GM12878 (cell line): ENCODE measurements around the gene FSIP1. TPM values are rescaled to one million over a fixed set of nuclear protein-coding genes. Genes with fewer than 3 reads are reported as not detected.

ENCODE experiments used
- ATAC-seq: fragments of 200-7000 bp; cut with Tn5 transposase; 3 replicates; pipeline ENCODE4 v1.9.1; 2020; ENCODE audit warnings: mild to moderate bottlenecking, moderate library complexity
- BruUV-seq: library from RNA; stranded (reverse); fragments of 400-500 nt; replicated peaks from 2 replicates; lab custom pipeline; 2021; lab: Mats Ljungman, UMichigan
- CTCF ChIA-PET: fragments of 300-600 bp; sonication (Branson Sonifier 250); formaldehyde crosslinking; extraction: SDS; loops from one replicate; lab custom pipeline; 2021; ENCODE audit warnings: inconsistent platforms; lab: Yijun Ruan, JAX
- POLR2A ChIA-PET: fragments of 350-600 bp; formaldehyde crosslinking; extraction: SDS; loops from one replicate; lab custom pipeline; 2021; ENCODE audit warnings: inconsistent platforms; lab: Charles Lee
- RAD21 ChIA-PET: fragments of 300-600 bp; sonication (Branson Sonifier 250); formaldehyde crosslinking; loops from one replicate; lab custom pipeline; 2023; ENCODE audit warnings: antibody characterized with exemption; ENCODE audit not compliant: unreplicated experiment; lab: Charles Lee
- SMC1A ChIA-PET: fragments of 300-600 bp; sonication (Branson Sonifier 250); formaldehyde crosslinking; loops from one replicate; lab custom pipeline; 2023; ENCODE audit not compliant: unreplicated experiment, uncharacterized antibody; lab: Charles Lee
- DNase-seq: peaks from one replicate; pipeline ENCODE4 v3.0.0-alpha.2; 2011; ENCODE audit warnings: low read depth, low spot score
- FAIRE-seq: peaks from 3 replicates; lab custom pipeline; 2011; peaks lifted over from hg19 to GRCh38; lab: Jason Lieb, UNC
- H2AFZ ChIP-seq: 2 replicates; pipeline ENCODE4 v1.6.0; 2011; ENCODE audit warnings: low read depth, low read length, control low read depth; ENCODE audit not compliant: control insufficient read depth
- H3K27ac ChIP-seq: 2 replicates; pipeline ENCODE4 v1.5.1; 2011; ENCODE audit warnings: control low read depth; ENCODE audit not compliant: control insufficient read depth, insufficient read depth
- H3K27me3 ChIP-seq, 2 experiments: replicated peaks in 1 of 2; 2 replicates each; pipeline versions ENCODE4 v1.6.0 to v1.6.1; 2011; ENCODE audit warnings: low read length in 1 of 2; ENCODE audit not compliant: control insufficient read depth in 2 of 2, insufficient read depth in 2 of 2
- H3K36me3 ChIP-seq, 2 experiments: 2 replicates each; pipeline ENCODE4 v1.5.1; 2011; ENCODE audit warnings: low read length in 1 of 2; ENCODE audit not compliant: control insufficient read depth in 2 of 2, insufficient read depth in 2 of 2
- H3K4me1 ChIP-seq: 2 replicates; pipeline ENCODE4 v1.6.1; 2011; ENCODE audit warnings: mild to moderate bottlenecking, low read length, moderate library complexity, mixed read lengths; ENCODE audit not compliant: control insufficient read depth, insufficient read depth
- H3K4me2 ChIP-seq: 2 replicates; pipeline ENCODE4 v1.6.0; 2011; ENCODE audit warnings: control low read depth; ENCODE audit not compliant: control insufficient read depth, insufficient read depth
- H3K4me3 ChIP-seq: fragments of 200-600 bp; sonication (generic); 2 replicates; pipeline ENCODE4 v1.5.1; 2016
- H3K79me2 ChIP-seq: 2 replicates; pipeline ENCODE4 v1.6.0; 2011; ENCODE audit warnings: low read length; ENCODE audit not compliant: control insufficient read depth, insufficient read depth
- H3K9ac ChIP-seq: 2 replicates; pipeline ENCODE4 v1.8.0; 2011; ENCODE audit warnings: low read length, control low read depth, mixed read lengths; ENCODE audit not compliant: control insufficient read depth, insufficient read depth
- H3K9me3 ChIP-seq: replicated peaks from 3 replicates; pipeline ENCODE4 v1.5.1; 2011; ENCODE audit warnings: mild to moderate bottlenecking, low read length; ENCODE audit not compliant: control insufficient read depth, insufficient read depth
- H4K20me1 ChIP-seq: 2 replicates; pipeline ENCODE4 v1.6.0; 2011; ENCODE audit not compliant: control insufficient read depth, insufficient read depth
- CBX5 ChIP-seq: sonication (generic); IDR thresholded peaks from 2 replicates; pipeline ENCODE4 v1.6.1; 2016; ENCODE audit warnings: low read depth, moderate library complexity, mild to moderate bottlenecking, inconsistent platforms
- CEBPZ ChIP-seq: fragments of 150-350 bp; IDR thresholded peaks from 2 replicates; pipeline ENCODE4 v1.6.1; 2016; ENCODE audit warnings: low read depth, low read length
- IKZF1 ChIP-seq: fragments of 450-650 bp; conservative IDR thresholded peaks from 2 replicates; pipeline ENCODE4 v1.6.1; 2017; ENCODE audit warnings: antibody characterized with exemption, mild to moderate bottlenecking
- IRF4 ChIP-seq: IDR thresholded peaks from 2 replicates; pipeline ENCODE4 v1.6.1; 2011; ENCODE audit warnings: low read depth, low read length
- MAX ChIP-seq: IDR thresholded peaks from 2 replicates; pipeline ENCODE4 v1.6.1; 2012; ENCODE audit warnings: low read depth, low read length, improper control_type of control experiment
- MXI1 ChIP-seq: fragments of 150-350 bp; IDR thresholded peaks from 2 replicates; pipeline ENCODE4 v1.6.1; 2011; ENCODE audit warnings: low read depth, mild to moderate bottlenecking, inconsistent platforms, low read length, improper control_type of control experiment
- NFYB ChIP-seq: IDR thresholded peaks from 2 replicates; pipeline ENCODE4 v1.6.1; 2011; ENCODE audit warnings: low read depth, mild to moderate bottlenecking, low read length, improper control_type of control experiment, moderate library complexity; ENCODE audit not compliant: insufficient read depth
- NR2C1 ChIP-seq: fragments of 450-650 bp; IDR thresholded peaks from 2 replicates; pipeline ENCODE4 v1.6.1; 2017; ENCODE audit warnings: antibody characterized with exemption, mild to moderate bottlenecking, moderate library complexity
- SKIL ChIP-seq: fragments of 450-650 bp; IDR thresholded peaks from 2 replicates; pipeline ENCODE4 v1.6.1; 2017; ENCODE audit warnings: mild to moderate bottlenecking, low read depth, inconsistent platforms; ENCODE audit not compliant: poor library complexity, severe bottlenecking
- SREBF2 ChIP-seq: IDR thresholded peaks from 2 replicates; pipeline ENCODE4 v1.6.1; 2012; ENCODE audit warnings: mild to moderate bottlenecking, low read length
- SUZ12 ChIP-seq: fragments of 200-600 bp; sonication (generic); IDR thresholded peaks from one replicate; pipeline ENCODE4 v1.6.1; 2018; ENCODE audit warnings: antibody characterized with exemption, mild to moderate bottlenecking; ENCODE audit not compliant: unreplicated experiment
- TARDBP ChIP-seq: IDR thresholded peaks from 2 replicates; pipeline ENCODE4 v1.6.1; 2016; ENCODE audit warnings: borderline replicate concordance
- TBL1XR1 ChIP-seq: IDR thresholded peaks from 2 replicates; pipeline ENCODE4 v1.6.1; 2012; ENCODE audit warnings: low read depth, low read length, improper control_type of control experiment
- ZBTB4 ChIP-seq: fragments of 450-650 bp; formaldehyde crosslinking; IDR thresholded peaks from 2 replicates; pipeline ENCODE4 v1.4.0; 2022; ENCODE audit warnings: mild to moderate bottlenecking, moderate library complexity
- ZSCAN29 ChIP-seq: fragments of 450-650 bp; IDR thresholded peaks from 2 replicates; pipeline ENCODE4 v1.6.1; 2017; ENCODE audit warnings: mild to moderate bottlenecking, moderate library complexity
- WGBS: methylation state at CpG from one replicate; pipeline ENCODE4 v1.1.6; 2016; ENCODE audit warnings: low lambda C conversion rate; ENCODE audit not compliant: insufficient replicate concordance, insufficient coverage; ENCODE audit errors: missing lambda C conversion rate; 5-methylcytosine and 5-hydroxymethylcytosine counted together
- in situ Hi-C: fragments of 300-500 bp; cut with MboI; formaldehyde crosslinking; loops from 9 replicates; pipeline ENCODE4 v1.14.3; 2018; ENCODE audit warnings: mixed read lengths
- intact Hi-C: fragments of 100-400 bp; cut with micrococcal nuclease; formaldehyde crosslinking; loops from one replicate; pipeline ENCODE4 v1.14.2; 2022; ENCODE audit not compliant: unreplicated experiment
- polyA plus RNA-seq, 11 experiments: library from polyadenylated mRNA; depleted of rRNA in 4 of 11; unstranded in 6 of 11; stranded (reverse) in 5 of 11; fragments of >200 nt; fragmentation: Nextera tagmentation in 4 of 11; fragmentation: Illumina TruSeq in 1 of 11; extraction: Ambion mirVana in 4 of 11; extraction: Trizol in 1 of 11; gene quantifications; 1 replicate in 1 of 11; 2 replicates in 10 of 11; pipeline versions ENCODE4 v1.2.1 to v1.2.3, GENCODE V29; 2011 to 2016; ENCODE audit warnings: inconsistent platforms in 2 of 11, missing spikeins in 2 of 11, low read depth in 1 of 11
- total RNA-seq, 4 experiments: library from RNA; depleted of rRNA in 3 of 4; stranded (reverse); fragments of >200 nt in 3 of 4; fragmentation: Illumina TruSeq in 1 of 4; extraction: Trizol in 1 of 4; gene quantifications; 2 replicates each; pipeline versions ENCODE4 v1.2.1 to v1.2.3, GENCODE V29; 2013 to 2021

The FSIP1 gene
- total and polyA plus RNA-seq, 10 of the 15 experiments (the other 5 are each of a cell fraction or from before 2014, with no cell fraction given), result 0.15 to 0.67 (median 0.35) TPM

GRCh38 chr15:39795486-39795885 is 12.8 kb upstream of the FSIP1 start (continued):
- TF ChIP-seq CEBPZ, result no peak
- no peak for TF ChIP-seq ZSCAN29
- TF ChIP-seq MAX, result no peak
- TF ChIP-seq MXI1, result no peak

- WGBS, result 57% methylated on average over 3 of the region's 3 CpGs
- Histone ChIP-seq H2AFZ (no peak overlapping the region), H4K20me1 (no peaks in the 10 kb centered on the region), H3K4me1 (no peaks in the 10 kb centered on the region), H3K36me3 (no peaks in the 10 kb centered on the region), H3K9me3 (no peaks in the 10 kb centered on the region), H3K79me2 (no peaks in the 10 kb centered on the region), H3K27me3 (no peaks in the 10 kb centered on the region), H3K9ac (no peak overlapping the region), H3K4me2 (no peak overlapping the region), H3K4me3 (no peak overlapping the region), H3K27ac (no peak overlapping the region)
- in situ Hi-C loops, result no loop called here
- ChIA-PET SMC1A (interaction anchor here (0.7 to 1.7 kb wide), 5 partner anchors 38 to 142 kb away, joined by 3 to 7 read pairs (median 3); no protein-coding TSS in a partner anchor), POLR2A (interaction anchor here (0.5 kb wide), 1 partner anchor 372 kb away, joined by 6 read pairs; no protein-coding TSS in a partner anchor), CTCF (interaction anchor here (1.2 kb wide), 1 partner anchor 18 kb away, joined by 4 read pairs; no protein-coding TSS in a partner anchor), RAD21 (no interaction called here)
- FAIRE-seq, result no peak
- no peak for DNase-seq
- intact Hi-C loops, result no loop called here
- BruUV-seq, result no TSS peak
- 0 out of 3 replicates have a peak, but pooled peaks have one; percentile 21 for ATAC-seq
- TF ChIP-seq SUZ12 (no peak), NR2C1 (no peak), NFYB (no peak), TARDBP (no peak), SKIL (no peak), SREBF2 (no peak), ZBTB4 (CRISPR knock-in tag) (no peak), IRF4 (no peak), CBX5 (no peak), IKZF1 (no peak), TBL1XR1 (no peak)
Measured at GRCh38 chr15:39794954-39795353, 12.3 kb upstream of the FSIP1 start.
